Effector CD4-positive, alpha-beta T cell (primary cell): Measurements from ENCODE around the gene TGM2.

Experiments
- DNase-seq: peaks from one replicate; pipeline ENCODE4 v3.0.0-alpha.2; 2020

Gene TGM2

GRCh38 chr20:38159957-38160756, 4.9 kb downstream of the TGM2 start:
- DNase-seq, result no peak

DNA sequence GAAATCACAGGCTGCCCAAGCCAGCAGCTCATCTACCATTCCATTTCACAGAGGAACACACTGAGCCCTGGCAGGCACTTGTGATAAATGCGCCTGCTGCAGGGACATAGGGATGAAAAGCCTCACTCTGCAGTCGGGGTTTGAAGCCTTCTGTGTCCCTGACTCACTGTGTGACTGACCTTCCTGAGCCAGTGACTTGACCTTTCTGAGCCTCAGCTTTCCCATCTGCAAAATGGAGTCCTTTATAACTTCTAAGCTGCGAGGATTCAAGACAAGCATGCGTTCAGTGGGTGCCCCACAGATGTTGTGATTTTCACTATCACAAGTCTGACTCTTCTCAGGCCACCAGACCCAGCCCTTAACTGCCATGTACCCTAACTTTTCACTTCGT, 5.5 kb downstream of the TGM2 start:
- no peak for DNase-seq

GRCh38 chr20:38158701-38159351, 6.2 kb downstream of the TGM2 start:
- DNase-seq, result no peak

DNA sequence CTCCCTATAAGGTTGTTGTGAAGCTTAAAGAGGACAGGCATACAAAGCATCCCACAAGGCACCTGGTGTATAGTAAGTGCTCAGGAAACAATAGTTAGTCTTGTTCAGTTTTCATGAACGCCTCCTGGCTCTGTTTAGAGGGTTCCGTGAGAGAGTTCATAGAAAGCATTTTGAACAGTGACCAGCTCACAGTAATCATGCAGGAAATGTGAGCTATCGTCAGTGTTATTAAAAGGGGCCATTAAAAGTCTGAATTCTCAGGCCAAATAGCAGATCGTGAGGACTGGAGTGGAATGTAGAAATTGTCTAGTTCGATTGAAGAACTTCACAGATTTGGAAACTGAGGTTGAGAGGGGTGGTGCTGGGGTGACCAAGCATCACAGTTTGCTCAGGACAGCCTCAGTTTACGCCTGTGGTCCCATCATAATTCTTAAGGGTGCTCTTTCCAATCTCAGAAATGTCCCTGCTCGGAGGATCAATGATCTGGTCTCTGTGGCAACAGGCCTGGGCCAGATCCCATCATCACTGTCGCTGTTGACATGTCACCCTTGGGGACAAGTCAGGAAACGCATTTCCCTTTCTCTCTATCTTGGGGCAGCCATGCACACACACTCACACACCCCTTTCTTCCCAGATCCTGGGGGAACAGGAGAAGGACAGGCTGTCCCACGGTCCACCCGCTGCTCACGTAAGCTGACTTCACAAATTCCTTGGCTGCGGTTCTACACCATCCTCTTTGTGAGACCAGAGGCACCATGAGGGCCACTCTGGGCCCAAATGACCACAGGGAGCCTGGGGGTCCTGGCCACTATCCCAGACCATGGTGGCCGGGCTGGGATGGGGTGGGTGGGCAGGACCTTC, 7.2 kb downstream of the TGM2 start:
- no peak for DNase-seq

GRCh38 chr20:38156888-38157634, 8.0 kb downstream of the TGM2 start:
- DNase-seq, result no peak

DNA sequence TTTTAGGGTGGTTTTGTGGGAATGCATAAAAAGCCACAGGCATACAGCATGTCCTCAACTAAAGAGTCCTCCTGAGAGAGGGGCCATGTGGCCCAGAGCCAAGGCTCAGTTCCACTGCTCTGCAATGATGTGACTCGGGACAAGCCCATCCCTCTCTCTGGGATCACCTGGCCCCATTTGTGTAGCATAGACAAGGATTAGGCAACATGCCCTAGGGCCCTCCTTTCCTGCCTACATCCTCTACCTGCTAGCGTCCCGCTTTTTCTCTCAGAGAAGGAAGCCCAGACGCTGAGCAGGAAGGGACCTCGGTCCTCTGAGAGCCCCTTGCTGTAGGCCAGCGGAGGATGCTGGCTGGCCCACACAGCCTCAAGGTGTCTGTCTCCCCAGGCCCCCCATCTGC, 8.8 kb downstream of the TGM2 start:
- no peak for DNase-seq

DNA sequence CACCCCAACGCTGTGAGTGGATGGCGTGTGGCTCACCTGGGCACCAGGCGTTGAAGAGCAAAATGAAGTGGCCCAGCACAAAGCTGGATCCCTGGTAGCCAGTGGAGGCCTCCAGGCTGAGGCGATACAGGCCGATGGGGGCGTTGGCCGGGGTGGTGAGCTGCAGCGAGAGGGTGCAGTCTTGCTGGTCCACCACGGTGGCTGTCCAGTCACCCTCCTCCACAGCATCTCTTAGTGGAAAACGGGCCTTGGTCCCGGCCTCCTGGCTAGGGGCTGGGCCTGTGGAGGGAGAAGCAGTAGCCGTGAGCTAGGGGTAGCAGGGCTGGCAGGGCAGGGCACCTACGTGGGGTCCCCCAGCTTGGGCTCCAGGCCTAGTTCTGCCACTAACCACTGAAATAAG, 9.3 kb downstream of the TGM2 start:
- DNase-seq, result no peak

GRCh38 chr20:38153401-38153800, 11.7 kb downstream of the TGM2 start:
- DNase-seq, result no peak

- no peak for DNase-seq
These were observed 12.3 kb downstream of the TGM2 start for GRCh38 chr20:38152621-38153221.

- DNase-seq, result no peak
These were observed 12.9 kb downstream of the TGM2 start for GRCh38 chr20:38152175-38152620.

DNA sequence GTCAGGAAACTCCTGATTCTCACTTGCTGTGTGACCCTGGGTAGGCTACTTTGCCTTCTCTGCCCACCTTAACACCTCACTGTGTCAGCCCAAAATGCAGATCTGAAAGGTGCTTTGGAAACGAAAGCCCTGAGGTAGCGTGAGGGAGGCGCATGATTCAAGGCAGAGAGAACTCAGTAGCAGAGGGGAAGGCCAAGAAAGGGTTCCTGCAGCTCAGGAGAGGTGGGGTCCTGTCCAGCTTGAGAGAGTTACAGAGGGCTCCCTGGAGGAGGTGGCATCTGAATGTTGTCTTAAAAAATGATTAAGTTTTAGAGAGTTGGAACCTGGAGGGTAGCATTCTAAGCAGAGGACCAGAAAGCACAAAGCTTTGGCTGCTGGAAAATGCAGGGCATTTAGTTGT, 13.6 kb downstream of the TGM2 start:
- no peak for DNase-seq

DNA sequence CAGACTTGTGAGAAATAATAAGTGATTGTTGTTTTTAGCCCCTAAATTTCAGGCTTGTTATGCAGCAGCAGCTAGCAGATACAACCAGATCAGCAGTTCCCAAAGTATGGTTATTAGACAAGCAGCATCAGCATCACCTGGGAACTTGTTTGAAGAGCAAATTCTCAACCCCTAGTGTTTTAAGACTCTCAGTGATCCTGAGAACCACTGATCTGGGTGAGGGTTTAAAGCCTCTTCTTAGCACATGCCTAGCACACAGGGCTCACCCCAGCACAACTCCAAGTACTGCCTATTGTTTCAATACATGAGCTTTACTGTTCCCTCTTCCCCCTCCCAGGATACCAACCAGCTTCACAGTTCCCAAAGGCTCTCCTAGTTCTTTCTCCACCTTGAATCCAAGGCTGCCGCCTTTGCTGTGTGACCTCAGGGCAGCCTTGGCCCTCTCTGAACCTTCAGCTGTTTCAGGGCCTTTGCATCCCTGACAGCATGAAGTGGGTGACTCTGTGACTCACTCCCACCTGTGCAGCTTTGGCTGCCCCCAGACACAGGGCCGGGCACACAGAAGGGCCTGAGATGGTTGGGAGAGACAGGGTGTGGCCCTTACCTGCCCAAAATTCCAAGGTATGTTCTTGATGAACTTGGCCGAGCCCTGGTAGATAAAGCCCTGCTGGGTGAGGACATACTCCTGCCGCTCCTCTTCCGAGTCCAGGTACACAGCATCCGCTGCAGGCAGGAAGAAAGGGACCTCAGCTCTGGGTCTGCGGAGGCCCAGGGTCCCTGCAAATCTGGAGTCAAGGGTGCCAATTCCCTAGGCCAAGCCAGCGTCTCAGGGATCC, 14.5 kb downstream of the TGM2 start:
- DNase-seq, result no peak

GRCh38 chr20:38148328-38149102, 16.6 kb downstream of the TGM2 start:
- DNase-seq, result no peak

GRCh38 chr20:38147751-38148150, 17.3 kb downstream of the TGM2 start:
- no peak for DNase-seq

DNA sequence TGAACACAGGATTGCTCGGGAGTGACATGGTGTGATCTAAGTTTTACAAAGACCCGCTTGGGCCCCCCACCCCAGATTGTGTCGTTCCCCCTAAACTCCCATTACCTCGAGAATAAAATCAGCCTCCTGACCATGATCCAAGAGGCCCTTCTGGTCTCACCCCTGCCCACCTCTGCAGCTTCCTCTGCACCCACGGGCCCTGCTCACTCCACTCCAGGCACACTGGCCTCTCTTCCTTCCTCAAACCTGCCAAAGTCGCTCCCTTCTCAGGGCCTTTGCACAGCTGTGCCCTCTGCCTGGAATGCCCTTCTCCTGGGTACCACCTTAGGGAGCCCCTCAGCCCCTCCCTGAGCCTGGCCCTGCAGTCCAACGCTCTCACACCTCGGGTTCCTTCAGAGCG, 17.9 kb downstream of the TGM2 start:
- DNase-seq, result no peak

GRCh38 chr20:38146628-38147027, 18.4 kb downstream of the TGM2 start:
- DNase-seq, result no peak

- no peak for DNase-seq
These were observed 18.9 kb downstream of the TGM2 start for GRCh38 chr20:38146156-38146555.

DNA sequence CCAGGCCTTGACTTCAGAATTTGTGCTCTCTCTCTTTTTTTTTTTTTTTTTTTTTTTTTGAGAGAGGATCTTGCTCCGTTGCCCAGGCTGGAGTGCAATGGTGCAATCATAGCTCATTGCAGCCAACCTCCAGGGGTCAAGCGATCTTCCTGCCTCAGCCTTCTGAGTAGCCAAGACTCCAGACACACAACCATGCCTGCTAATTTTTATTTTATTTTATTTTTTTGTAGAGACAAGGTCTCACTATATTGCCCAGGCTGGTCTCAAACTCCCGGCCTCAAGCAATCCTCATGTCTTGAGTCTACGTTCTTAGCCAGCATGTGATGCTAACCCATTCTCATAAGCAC, 19.4 kb downstream of the TGM2 start:
- no peak for DNase-seq

GRCh38 chr20:38144974-38145728, 19.9 kb downstream of the TGM2 start:
- DNase-seq, result no peak

DNA sequence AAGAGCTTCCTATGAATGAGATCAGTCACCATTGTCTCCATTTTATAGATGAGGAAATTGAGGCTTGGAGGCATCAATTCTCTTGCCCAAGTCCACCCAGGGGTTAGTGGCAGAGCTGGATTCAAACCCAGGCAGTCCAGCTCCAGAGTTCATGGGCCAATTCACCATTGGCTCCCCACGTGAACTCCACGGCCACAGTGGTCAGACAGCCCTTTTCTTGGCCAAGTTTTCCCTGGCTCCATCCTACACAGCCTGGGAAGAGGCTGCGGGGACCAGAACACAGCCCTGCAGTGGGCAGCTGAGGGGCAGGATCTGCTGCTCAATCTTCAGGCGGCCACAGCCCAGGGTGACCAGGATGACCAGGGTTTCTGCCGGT, 20.5 kb downstream of the TGM2 start:
- DNase-seq, result no peak
